Measurements from ENCODE around the gene CHN2.
A peak's percentile ranks its signal among the peaks of the same experiment; 100 is the strongest.

Gene CHN2

DNA sequence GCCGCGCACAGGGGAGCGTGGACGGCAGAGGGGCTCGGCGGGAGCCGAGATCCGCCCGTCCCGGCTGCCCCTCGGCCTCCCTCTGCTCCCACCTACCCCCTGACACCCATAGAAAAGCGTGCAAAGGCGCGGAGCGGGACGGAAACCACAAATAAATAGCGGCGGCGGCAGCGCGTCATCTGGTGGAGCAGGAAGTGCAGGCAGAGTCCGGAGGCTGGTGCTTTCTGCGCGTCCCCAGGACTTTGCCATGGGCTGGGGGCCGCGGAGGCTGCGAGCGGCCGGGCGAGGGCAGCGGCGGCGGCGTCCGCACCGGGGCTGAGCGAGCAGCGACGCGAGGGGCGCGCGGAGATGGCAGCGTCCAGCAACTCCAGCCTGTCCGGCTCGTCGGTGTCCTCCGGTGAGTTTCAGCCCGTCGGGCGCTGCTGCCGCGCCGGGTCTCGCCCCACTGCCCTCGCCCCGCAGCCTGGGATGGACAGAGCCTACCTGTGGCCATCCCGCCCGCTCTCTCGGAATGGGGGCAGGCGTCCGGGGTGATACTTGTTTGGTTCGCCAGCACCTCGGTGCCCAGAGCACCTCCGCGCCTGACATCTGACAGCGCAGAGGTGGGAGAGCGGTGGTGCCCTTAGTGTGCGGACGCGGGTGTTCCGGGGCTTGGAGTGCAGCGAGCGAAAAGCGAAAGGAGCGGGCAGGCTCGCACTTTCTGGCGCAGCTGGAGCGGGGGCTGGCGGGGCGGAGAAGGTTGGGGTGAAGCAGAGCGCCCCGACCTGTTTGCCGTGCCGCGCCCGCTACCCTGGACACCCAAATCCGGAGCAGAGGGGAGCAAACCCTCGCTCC, at the start of gene CHN2:
Gene CHN2, plus strand, starts transcription at position 182 of the 834 bp plus-strand sequence.
- peak; percentile 21 to 52 for DNase-seq (ENCODE audit: low read depth in 2 of 2)

DNA sequence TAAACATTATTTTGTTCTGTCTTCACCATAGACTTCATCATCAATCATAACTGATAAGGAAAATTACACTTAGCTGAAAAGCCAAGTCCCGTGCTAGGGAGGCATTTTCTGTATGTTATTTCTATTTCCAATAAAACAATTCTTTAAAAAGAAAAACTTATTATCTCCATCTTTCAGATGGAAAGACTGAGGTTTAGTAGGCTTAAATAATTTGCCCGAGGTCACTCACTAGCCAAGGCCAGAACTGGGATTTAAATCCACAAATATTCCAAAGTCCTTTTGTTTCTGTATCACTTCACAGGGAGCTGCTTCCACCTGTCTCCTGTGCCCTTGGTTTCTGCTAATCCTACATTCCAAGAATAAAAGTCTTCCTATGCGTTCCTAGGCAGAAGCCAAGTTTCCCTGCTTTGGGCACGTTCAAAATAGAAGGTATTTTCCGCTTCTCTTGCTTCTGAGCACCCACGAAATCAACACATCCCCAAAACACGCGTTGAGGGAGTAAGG, 49.0 kb upstream of the CHN2 start:
- DNase-seq (ENCODE audit: low read depth in 2 of 2): no peak

DNA sequence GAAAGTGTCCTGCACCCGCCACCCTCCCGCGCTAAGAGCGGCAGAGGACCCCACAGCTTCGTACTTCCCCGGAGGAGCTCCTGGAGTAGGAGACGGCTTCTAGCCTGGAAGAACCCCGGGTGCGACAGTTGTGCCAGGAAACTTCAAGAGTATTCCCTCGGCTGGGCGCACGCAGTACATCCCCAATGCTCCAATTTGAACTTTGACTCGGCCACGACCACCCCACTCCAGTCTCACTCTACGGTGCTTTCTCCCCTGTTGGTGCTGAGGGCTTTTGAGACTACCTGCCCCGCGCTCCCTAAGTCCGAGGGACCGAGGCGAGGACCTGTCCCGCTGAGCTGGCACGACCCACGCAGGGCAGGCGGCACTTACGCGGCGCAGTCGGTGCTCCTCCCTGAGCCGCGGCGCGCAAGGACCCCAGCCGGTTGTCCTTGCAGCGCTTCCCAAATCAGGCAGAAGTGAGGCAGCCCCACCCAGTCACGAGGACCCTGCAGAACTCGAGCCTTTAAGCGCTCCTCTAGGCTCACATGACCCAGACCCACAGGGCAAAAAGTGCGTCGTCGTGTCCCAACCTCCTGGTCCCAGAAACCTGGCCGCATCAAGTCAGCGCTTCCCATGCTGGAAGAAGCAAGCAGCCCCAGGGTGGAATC, 48.4 kb upstream of the CHN2 start, which contains the start of gene CPVL:
Gene CPVL, minus strand, starts transcription at position 481 of the 650 bp plus-strand sequence. CDS start 25,476 bp downstream, outside the sequence.
- DNase-seq (ENCODE audit: low read depth in 2 of 2): no peak

DNA sequence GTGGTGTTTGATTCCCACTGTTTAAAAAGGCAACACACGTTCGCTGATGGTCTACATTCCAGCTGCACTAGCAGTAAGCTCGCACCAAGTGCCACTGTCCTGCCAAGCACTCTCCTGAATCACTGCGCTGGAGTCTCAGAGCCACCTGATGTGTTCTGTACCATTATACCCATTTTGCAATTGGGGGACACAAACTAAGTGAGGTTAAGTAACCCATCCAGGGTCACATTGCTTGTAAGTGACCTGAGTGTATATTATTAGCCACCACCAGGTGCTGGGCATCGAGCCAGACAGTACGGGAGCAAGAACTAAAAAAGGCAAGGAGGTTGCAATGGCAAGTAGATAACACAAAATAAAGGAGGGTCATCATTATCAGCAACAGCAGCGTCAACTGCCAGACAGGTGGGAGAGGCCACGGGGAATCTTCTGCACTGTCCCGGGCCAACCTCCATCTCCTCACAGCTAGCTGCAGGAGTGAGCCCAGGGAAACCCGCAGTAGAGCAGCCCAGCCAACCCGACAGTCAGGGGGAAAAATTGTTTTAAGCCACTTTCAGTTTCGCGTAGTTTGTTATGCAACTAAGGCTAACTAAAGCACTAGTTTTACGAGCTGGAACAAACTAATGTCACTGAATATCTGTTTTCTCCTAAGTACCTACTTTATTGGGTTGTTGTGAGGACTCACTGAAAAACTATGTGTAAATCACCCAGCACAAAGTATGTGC, 47.5 kb upstream of the CHN2 start:
- DNase-seq (ENCODE audit: low read depth in 2 of 2): no peak

DNA sequence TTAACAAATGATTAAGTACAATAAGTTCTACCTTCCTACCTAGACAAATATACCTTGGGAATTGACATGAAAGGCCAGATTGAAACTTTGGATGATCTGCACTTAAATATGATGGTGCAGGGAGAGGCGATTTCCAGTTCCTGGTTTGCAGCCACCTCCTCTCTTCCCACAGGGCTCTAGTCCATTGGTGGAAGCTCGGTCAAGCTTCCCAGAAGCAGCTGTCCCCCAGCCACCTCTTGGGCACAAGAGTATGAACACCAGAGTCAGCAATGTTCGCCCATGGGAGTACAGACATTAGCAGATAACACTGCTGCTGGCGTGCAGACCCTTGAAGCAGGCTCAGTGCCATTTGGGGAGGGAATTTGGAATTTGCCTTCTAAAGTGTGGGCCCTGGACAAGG, 46.8 kb upstream of the CHN2 start:
- DNase-seq (ENCODE audit: low read depth in 2 of 2): no peak

DNA sequence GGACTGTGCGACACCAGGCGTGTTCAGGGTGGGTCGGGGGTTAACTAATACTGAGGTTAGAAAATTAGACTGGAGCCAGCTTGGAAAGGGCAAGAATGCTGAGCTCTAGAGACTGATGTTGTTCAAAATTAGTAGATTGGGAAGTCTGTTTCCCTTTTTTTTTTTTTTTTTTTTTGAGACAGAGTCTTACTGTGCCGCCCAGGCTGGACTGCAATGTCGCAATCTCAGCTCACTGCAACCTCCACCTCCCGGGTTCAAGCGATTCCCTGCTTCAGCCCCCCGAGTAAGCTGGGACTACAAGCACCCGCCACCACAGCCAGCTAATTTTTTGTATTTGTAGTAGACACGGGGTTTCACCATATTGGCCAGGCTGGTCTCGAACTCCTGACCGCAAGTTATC, 45.5 kb upstream of the CHN2 start:
- DNase-seq (ENCODE audit: low read depth in 2 of 2): no peak

DNA sequence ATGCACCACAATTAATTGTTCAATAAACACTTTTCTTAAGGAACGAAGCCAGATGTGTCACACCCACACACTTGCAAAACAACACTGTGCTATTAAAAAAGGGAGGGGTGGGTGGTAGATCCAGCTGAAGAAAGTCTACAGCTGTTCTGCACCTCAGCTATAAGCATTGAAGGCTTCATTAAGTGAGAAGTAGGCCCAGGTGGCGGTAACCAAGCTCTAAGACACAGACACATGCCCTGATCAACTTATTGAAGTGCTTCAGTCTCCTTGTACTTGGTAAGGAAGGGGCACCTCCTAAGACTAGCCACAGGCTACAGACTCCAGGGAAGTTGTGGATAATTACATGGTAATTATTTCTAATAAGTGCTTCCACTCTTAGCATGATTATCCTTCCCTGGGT, 43.7 kb upstream of the CHN2 start:
- no peak for DNase-seq (ENCODE audit: low read depth in 2 of 2)

DNA sequence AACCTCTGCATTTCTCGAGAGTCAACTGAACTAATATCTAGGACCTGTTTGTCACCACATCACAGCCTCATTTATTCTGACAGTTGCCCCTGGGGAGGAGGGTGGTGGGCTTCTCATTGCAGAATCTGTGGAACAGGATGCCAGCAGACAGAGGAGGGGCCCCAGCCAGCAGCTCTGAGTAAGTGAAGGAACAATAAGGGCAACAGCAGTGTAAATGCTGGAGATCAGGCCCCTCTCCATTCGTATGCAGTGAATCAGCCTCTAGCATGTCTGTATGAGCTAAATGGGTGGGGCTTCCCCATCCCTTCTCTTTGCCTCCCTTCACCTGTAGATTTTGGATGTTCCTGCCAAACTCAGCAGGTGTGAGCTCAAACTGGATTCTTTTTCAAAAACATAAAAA, 40.5 kb upstream of the CHN2 start:
- no peak for DNase-seq (ENCODE audit: low read depth in 2 of 2)

DNA sequence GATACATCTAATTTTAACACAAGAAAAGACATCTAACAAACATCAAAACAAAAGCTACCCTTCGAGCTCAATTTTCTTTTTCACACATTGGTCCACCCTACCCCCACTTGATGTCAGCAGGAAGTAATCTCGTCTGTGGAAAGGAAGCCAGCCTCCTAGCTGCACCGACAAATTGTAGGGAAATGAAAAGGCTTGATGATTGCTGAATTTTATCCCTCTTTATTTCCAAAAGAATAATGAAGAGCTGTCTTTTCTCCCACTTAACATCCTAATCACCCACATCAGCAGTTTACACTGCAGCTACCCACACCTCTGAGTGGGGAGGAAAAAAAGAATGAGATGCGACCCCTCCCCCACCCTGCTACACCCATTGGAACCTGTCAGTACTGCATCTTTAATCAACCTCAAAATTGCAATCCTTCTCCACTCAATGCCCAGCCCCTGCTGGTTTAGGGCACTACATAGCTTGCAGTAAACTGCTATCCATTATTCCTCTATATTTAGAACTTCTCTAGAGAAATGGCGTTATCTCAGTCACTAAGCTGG, 37.6 kb upstream of the CHN2 start:
- DNase-seq (ENCODE audit: low read depth in 2 of 2): no peak

DNA sequence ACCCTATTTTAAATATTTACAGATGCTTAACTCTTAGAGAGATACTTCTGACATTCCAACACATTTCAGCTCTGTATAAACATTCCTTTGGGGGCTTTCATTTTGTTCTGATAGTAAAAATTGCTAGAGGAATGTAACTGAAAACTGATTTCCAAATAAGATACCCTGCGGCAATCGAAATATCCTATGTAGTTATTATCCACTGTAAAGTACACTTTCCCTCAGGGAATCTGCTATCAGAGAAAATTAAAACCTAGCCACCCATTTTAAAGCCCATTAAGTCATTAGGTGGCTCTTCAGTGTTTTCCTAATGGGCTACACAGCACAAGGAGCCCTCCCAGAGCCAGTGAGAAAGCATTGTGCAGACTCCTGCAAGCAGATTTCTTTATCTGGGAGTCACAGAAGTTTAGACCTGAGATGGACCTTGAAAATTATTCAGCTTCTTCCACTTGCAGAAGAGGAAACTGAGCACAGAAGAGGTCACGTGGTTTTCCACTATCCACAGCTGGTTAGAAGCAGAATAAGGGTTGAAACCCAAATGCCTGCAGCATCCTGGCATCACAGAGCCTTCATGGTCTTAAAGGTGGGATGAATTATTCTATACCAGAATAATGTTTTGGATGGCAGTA, 35.7 kb upstream of the CHN2 start:
- DNase-seq (ENCODE audit: low read depth in 2 of 2): no peak

DNA sequence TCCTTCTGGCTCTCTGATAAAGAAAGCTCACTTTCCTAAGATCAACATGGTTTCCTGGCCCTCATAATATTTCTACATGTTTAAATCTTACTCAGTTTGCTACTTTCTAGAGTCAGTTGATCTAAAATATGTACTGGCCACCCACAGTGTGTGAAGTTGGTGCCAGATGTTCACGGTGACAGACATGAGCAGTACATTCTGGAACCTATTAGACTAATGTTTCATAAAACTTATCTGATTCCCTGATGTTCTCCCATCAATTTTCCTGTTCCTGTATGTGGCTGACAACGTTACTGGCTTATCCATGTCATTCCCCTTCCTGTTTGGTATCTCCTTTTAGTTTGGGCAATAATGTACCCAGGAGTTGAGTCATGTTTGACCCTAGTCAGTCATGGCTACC, 34.5 kb upstream of the CHN2 start:
- DNase-seq (ENCODE audit: low read depth in 2 of 2): no peak

DNA sequence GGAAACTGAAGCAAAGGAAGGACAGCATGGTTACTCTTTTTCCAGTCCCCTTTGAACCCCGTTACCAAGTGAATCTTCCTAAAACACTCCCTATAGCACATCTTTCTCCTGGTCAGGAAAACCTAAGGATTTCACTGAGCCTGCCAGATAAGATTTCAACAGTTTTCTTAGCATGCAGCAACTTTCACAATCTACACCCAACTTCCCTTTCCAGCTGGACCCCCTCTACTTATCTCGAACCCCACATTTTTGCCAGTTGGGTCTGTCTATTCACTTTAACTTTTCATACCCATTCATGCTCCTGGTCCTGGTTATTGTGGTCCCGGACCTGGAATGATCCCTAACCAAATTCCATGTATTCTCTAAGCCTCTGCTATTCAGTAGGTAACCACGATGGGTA, 33.3 kb upstream of the CHN2 start:
- DNase-seq (ENCODE audit: low read depth in 2 of 2): no peak

DNA sequence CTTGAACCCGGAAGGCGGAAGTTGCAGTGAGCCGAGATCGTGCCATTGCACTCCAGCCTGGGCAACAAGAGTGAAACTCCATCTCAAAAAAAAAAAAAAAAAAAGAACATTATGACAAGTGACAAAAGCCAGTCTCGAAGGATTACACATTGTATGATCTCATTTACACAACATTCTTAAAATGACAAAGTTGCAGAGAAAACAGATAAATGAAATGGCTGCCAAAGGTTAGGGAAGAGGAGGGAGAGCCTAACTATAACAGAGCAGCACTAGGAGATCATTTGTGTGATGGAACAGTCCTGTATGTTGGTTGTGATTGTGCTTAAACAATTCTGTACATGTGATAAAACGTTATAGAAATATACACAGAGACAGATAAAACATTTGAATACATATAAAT, 32.0 kb upstream of the CHN2 start:
- no peak for DNase-seq (ENCODE audit: low read depth in 2 of 2)

DNA sequence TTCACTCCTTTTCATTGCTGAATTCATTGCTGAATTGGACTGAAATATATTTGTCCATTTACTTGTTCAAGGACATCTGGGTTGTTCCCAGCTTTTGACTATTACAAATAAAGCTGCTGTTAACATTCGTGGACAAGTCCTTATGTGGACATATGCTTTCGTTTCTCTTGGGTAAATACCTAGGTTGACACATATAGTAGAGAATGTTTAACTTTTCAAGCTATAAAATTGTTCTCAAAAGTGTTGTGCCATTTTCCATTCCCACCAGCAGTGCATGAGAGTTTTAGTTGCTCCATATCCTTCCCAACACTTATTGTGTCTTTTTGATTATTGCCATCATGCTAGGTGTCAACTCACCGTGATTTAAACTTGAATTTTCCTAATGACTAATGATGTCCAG, 30.7 kb upstream of the CHN2 start:
- no peak for DNase-seq (ENCODE audit: low read depth in 2 of 2)

DNA sequence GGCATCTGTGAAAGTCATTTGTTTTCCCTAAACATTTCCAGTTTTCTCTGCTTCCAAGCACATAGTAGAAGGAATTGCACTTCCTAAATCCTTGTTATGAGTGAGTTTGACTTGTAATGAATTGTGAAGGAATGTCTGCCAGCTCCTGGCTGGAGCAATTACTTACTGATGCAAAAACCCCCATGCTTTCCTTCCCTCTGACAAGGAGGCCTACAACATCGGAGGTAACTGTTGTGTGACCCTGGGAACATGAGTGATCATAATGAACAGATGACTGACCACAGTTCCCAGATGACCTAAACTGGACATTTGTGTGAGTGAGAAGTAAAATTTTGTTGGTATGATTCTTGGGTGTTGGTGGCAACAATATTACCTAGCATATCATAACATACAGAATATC, 26.9 kb upstream of the CHN2 start:
- no peak for DNase-seq (ENCODE audit: low read depth in 2 of 2)

DNA sequence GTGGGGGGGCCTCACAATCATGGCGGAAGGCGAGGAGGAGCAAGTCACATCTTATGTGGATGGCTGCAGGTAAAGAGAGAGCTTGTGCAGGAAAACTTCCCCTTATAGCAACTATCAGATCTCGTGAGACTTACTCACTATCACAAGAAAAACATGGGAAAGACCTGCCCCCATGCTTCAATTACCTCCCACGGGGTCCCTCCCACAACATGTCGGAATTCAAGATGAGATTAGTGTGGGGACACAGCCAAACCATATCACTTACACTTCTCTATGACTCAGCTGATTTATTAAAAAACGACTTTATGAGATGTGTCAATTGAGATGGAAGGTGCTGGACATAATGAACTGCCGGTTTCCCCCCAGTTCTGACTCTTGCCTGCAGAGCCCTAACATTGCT, 23.8 kb upstream of the CHN2 start:
- DNase-seq (ENCODE audit: low read depth in 2 of 2): no peak

DNA sequence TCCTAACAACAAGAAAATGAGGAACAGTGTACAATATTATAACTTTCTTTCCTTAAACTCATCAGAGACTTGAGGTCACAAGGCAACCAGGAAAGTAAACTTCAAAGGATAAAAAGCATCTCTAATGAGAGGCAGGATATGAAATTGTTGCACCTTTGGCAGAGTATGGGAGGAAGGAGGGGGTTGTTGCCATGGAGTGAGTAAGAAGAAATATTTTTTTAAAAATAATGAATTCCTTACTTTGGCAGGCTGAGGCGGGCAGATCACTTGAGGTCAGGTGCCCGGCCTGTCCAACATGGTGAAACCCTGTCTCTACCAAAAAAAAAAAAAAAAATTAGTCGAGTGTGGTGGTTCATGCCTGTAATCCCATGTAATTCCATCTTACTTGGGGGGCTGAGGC, 21.1 kb upstream of the CHN2 start:
- DNase-seq (ENCODE audit: low read depth in 2 of 2): no peak

DNA sequence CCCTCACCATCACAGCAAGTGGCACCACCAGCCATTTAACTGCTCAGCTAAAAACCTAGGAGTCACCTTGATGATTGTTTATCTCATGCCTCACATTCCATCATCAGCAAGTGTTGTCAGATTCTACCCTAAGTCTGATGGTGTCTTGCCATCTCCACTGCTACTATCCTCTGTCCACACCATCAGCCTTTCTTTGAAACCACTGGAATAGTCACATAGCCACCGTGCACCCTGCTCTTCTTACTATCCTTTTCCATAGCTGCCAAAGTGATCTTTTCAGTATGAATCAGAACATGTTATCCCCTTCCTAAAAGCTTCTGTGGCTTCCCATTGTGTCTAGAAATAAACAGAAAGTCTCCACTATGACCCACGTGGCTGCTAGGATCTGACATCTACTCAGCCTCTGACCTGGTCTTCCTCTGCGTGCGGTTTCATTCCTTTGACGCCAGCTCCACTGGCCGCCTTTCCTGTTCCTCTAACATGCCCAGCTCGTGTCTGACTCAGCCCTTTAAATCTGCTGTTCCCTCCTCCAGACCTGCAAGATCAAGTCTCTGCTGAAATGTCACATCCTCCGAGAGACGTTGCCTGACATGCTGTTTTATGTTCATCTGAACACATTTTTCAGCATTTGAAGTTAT, 16.5 kb upstream of the CHN2 start:
- DNase-seq (ENCODE audit: low read depth in 2 of 2): no peak

DNA sequence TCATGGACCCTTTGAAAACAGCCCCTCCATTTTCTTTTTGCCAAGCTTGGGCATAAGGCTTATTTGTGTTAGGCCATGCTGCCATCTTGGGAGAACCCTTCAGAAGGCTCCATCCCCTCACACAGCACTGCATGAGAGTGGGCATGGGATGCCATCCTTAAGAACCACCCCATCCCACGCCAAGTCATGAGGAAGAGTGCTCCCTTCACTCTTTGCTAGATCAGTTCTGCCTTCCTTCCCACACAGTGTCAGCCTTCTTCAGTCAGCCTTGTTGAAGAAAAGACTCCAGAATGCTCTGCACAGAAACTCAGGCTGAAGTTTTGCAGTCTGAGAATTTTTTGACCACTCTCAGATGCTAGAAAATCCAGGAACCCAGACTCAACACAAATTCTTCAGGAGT, 15.5 kb upstream of the CHN2 start:
- DNase-seq (ENCODE audit: low read depth in 2 of 2): no peak

DNA sequence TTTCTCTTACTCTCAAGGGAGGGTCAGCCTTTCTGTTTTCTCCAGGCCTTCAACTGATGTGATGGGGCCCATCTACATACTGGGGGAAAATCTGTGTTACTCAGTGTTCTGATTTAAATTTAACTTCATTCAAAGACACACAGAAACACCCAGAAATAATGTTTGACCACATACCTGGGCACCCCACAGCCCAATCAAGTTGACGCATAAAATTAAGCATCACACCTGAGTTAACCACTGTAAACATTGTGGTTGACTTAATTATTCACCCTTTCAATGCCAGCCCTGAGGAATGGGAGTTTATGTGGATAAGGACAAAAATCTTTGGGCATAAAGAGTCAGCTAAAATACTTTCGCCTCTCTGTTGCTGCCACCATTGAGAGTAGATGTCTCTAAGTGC, 10.0 kb upstream of the CHN2 start:
- no peak for DNase-seq (ENCODE audit: low read depth in 2 of 2)

DNA sequence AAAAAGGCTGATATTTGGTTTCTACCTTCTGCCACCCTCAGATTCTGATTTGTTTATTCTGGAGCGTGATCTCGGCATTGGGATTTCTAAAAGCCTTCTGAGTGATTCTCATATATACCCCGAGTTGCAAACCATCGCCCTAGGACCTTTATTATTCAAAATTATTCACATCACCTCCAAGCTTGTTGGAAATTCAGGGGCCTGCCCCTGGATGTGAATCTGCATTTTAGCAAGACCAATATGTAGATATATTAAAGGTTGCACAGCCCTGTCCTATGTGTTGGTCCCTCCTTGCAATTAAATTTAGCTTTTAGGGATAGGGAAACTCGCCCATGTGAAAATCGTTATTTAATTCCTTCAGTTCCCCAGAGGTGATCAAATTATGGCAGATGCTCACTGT, 9.0 kb upstream of the CHN2 start:
- DNase-seq (ENCODE audit: low read depth in 2 of 2): no peak
